Measurements from ENCODE around the gene ASCC3. TPM values are rescaled to one million over a fixed set of nuclear protein-coding genes. Genes with fewer than 3 reads are reported as not detected.

The ASCC3 gene
- total RNA-seq, 1 donor from 2014 or later, result 47.8 TPM

DNA sequence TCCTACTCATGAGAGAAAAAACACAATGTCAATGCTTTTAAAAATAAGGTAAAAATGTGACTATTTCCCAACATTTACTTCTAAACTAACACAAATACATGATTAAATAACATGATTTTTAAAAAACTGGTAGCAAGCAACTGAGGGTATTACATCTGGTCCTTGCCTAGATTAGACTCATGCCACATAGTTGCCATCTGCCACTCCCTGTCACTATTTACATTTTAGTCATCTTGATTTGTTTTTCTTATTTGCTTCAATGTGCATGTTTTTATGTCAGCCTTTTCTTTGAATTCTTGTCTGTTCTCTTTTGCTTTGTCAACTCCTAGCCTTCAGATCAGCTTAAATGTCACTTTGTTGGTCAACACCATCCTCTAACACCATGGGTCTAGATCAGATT, 209.4 kb downstream of the ASCC3 start:
- ATAC-seq (ENCODE audit: low read depth) (no peak), DNase-seq (no peak)
- Mint-ChIP-seq H3K27me3 (no peaks in the 10 kb centered on the region), H3K4me1 (no peaks in the 10 kb centered on the region), H3K36me3 (ENCODE audit: low read depth) (peaks cover 25% of the 10 kb centered on the region), H3K9me3 (no peaks in the 10 kb centered on the region), H3K27ac (no peak overlapping the region), H3K4me3 (no peak overlapping the region)
- POLR2A ChIA-PET, result no interaction called here
- CTCF ChIA-PET, result no interaction called here
- TF ChIP-seq, protein P1, sequence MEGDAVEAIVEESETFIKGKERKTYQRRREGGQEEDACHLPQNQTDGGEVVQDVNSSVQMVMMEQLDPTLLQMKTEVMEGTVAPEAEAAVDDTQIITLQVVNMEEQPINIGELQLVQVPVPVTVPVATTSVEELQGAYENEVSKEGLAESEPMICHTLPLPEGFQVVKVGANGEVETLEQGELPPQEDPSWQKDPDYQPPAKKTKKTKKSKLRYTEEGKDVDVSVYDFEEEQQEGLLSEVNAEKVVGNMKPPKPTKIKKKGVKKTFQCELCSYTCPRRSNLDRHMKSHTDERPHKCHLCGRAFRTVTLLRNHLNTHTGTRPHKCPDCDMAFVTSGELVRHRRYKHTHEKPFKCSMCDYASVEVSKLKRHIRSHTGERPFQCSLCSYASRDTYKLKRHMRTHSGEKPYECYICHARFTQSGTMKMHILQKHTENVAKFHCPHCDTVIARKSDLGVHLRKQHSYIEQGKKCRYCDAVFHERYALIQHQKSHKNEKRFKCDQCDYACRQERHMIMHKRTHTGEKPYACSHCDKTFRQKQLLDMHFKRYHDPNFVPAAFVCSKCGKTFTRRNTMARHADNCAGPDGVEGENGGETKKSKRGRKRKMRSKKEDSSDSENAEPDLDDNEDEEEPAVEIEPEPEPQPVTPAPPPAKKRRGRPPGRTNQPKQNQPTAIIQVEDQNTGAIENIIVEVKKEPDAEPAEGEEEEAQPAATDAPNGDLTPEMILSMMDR (IDR thresholded peaks at IDR 0.05), result no peak
- intact Hi-C loops (cut with micrococcal nuclease), result no loop called here

DNA sequence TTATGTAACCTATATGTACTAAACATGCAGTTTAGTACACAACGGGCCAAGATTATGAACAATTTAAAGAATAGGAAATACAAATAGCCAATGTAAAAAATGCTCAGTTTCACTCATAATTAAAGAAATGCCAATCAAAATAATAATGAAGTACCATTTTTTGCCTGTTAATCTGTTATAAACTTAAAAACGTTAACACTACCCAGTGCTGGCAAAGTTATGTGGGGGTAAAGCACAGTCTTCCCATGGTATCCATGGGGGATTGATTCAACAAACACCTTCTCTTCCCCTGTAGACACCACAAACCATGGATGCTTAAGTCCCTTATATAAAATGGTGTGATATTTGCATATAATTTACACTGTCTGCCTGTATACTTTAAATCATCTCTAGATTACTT, 211.1 kb downstream of the ASCC3 start:
- DNase-seq, result no peak
- H3K4me1 Mint-ChIP-seq, result no peaks in the 10 kb centered on the region
- H3K4me3 Mint-ChIP-seq, result no peak overlapping the region
- no peaks in the 10 kb centered on the region for H3K27me3 Mint-ChIP-seq
- POLR2A ChIA-PET, result no interaction called here
- no peak for ATAC-seq (ENCODE audit: low read depth)
- no peaks in the 10 kb centered on the region for H3K9me3 Mint-ChIP-seq
- peaks cover 23% of the 10 kb centered on the region for H3K36me3 Mint-ChIP-seq (ENCODE audit: low read depth)
- CTCF ChIA-PET, result no interaction called here
- no peak overlapping the region for H3K27ac Mint-ChIP-seq
- TF ChIP-seq, protein P1 (IDR thresholded peaks at IDR 0.05), result no peak
- intact Hi-C loops (cut with micrococcal nuclease), result no loop called here

DNA sequence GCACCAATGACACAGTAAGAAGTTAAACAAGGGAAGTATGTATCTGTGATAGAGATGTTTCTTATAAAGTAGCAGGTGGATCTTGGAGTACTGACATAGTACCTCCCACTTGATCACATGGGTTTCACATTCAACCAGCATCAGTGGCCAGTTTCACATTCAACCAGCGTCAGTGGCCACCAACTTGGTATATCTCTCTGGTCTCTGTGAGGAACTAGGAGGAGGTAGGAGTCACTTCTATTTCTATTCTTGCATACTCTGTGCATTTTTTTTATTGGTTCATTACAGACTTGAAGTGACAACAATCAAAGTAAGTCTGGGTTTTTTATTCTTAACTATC, 216.1 kb downstream of the ASCC3 start:
- TF ChIP-seq, protein P1 (IDR thresholded peaks at IDR 0.05), result no peak
- Mint-ChIP-seq H3K27me3 (no peaks in the 10 kb centered on the region), H3K4me1 (peaks cover 5% of the 10 kb centered on the region), H3K4me3 (no peak overlapping the region), H3K27ac (no peak overlapping the region), H3K36me3 (ENCODE audit: low read depth) (peaks cover 14% of the 10 kb centered on the region), H3K9me3 (no peaks in the 10 kb centered on the region)
- no peak for ATAC-seq (ENCODE audit: low read depth)
- no peak for DNase-seq
- CTCF ChIA-PET, result interaction anchor here (1.2 to 1.8 kb wide), 4 partner anchors 55 to 796 kb away, joined by 4 to 7 read pairs (median 4); no protein-coding TSS in a partner anchor
- POLR2A ChIA-PET, result no interaction called here
- intact Hi-C loops (cut with micrococcal nuclease), result loop anchor here (2.0 kb wide), 2 partner anchors 548 to 662 kb away; no protein-coding TSS in a partner anchor

DNA sequence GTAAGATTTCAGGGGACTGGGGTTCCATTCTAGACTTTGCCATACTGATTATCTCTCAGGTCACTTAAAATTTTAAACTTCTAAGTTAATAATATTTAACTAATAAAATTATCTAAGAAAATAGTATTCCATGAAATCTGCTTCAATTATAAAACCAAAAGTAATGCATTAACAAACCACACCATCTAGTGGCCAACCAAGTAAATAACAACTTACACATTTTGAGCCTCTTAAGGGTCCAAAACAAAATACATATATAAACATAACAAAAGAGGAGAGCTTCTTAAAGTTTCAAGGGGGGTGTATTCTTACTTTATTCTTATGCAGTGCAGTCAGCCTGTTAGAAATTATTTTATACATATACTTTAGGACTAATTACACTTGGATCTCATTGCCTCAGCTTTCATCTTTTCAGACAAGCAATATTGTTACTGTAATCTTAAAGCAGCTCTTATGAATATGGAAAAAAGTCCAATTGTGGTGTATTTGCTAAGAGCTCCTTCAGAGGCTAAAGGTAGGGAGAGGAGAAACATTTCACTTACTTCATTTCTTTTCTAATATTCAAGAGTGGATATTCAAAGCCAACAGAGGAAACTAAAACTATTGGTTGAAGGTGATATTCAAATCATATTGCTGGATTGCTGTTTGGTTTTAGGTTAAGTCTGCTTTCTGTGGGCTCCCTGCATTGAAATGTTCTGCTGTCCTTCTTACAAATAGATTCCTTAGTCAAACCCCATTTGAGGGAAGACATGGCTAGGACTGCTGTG, 216.7 kb downstream of the ASCC3 start:
- Mint-ChIP-seq H3K27ac (no peak overlapping the region), H3K4me1 (peaks cover 5% of the 10 kb centered on the region), H3K36me3 (ENCODE audit: low read depth) (peaks cover 14% of the 10 kb centered on the region), H3K9me3 (no peaks in the 10 kb centered on the region), H3K4me3 (no peak overlapping the region), H3K27me3 (no peaks in the 10 kb centered on the region)
- intact Hi-C loops (cut with micrococcal nuclease), result loop anchor here (1.0 to 2.0 kb wide), 3 partner anchors 548 to 796 kb away; no protein-coding TSS in a partner anchor
- POLR2A ChIA-PET, result interaction anchor here (1.0 kb wide), 1 partner anchor 436 kb away, joined by 3 read pairs; no protein-coding TSS in a partner anchor
- TF ChIP-seq, protein P1 (IDR thresholded peaks at IDR 0.05), result no peak
- DNase-seq, result no peak
- CTCF ChIA-PET, result interaction anchor here (1.0 to 1.8 kb wide), 7 partner anchors 14 to 796 kb away, joined by 3 to 7 read pairs (median 4); no protein-coding TSS in a partner anchor
- ATAC-seq (ENCODE audit: low read depth), result no peak

DNA sequence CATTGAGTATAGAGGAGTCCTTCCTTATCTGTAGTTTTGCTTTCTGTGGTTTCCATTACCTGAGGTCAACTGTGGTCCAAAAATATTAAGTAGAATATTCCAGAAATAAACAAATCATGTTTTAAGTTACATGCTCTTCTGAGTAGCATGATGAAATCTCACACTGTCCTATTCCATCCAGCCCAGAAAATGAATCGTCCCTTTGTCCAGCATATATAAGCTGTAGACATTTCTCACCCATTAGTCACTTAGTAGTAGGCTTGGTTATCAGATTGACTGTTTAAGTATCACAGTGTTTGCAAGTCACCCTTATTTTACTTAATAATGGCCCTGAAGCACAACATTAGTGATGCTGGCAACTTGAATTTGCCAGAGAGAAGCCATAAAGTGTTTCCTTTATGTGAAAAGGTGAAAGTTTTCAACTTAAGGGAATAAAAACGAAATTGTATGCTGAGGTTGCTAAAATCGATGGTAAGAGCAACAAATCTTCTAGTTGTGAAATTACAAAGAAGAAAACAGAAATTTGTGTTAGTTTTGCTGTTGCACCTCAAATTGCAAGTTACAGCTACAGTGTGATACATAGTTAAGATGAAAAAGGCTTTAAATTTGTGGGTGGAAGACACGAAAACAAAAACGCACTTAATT, 217.8 kb downstream of the ASCC3 start:
- Mint-ChIP-seq H3K4me1 (peaks cover 5% of the 10 kb centered on the region), H3K9me3 (no peaks in the 10 kb centered on the region), H3K27ac (no peak overlapping the region), H3K36me3 (ENCODE audit: low read depth) (peaks cover 14% of the 10 kb centered on the region), H3K4me3 (no peak overlapping the region), H3K27me3 (no peaks in the 10 kb centered on the region)
- POLR2A ChIA-PET, result interaction anchor here (1.0 kb wide), 1 partner anchor 434 kb away, joined by 3 read pairs; no protein-coding TSS in a partner anchor
- ATAC-seq (ENCODE audit: low read depth) (no peak), DNase-seq (no peak)
- TF ChIP-seq, protein P1 (IDR thresholded peaks at IDR 0.05), result no peak
- CTCF ChIA-PET, result interaction anchor here (1.3 to 1.8 kb wide), 5 partner anchors 16 to 795 kb away, joined by 3 to 7 read pairs (median 4); no protein-coding TSS in a partner anchor
- intact Hi-C loops (cut with micrococcal nuclease), result no loop called here
